GM18868 (cell line): ENCODE results near the gene CCDC157.
"Not testable (repeated sequence)": the region's sequence is repeated elsewhere in the genome, so short reads cannot be mapped to it uniquely, and the experiment has no call there.

Source experiments
- ATAC-seq: cut with Tn5 transposase; IDR thresholded peaks from one replicate; pipeline ENCODE4 v1.9.1; 2021; ENCODE audit warnings: mild to moderate bottlenecking, moderate library complexity; ENCODE audit not compliant: unreplicated experiment

The CCDC157 gene

DNA sequence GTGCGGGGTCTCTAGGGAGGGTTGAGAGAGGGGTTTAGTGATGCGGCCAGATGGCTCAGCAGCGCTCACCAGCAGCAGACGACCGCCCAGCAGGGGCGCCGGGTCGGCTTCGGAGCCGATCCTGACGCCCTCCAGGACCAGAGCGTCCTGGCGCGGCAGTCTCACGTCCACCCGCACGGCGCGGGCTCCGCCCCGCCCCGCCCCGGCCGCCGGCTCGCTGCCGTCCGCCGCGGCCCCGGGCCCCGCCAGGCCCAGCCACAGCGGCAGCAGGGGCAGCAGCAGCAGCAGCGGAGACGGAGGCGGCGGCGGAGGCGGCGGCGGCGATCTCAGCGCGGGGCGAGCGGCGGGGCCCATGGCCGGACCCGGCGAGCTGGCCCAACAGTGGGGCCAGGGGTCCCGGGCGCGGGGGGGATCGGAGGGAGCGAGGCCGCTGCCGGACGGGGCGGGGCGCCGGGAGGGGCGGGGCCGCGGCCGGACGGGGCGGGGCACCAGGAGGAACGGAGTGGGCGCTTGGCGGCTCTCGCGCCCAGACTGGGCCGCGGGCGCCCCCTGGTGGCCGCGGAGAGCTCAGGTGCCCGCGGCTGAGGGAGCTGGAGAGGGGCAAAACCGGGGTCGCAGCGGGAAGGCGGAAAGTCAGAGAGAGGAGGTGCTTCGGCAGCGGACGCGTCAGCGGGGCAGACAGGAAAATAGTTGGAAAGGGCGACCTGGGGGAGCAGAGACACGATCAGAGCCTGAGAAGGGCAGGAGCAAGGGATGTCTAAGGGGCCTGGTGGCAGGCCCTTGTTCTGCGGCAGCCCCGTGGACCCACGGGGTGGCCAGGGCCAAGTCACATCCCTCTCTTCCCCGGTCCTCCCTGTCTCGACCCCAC, 30.4 kb downstream of the CCDC157 start, which contains the start of gene RNF215:
TSS of gene RNF215 (minus strand) at position 452 of the 868 bp plus-strand sequence. CDS start at position 354, 98 bp downstream.
- ATAC-seq: peak; percentile 65

DNA sequence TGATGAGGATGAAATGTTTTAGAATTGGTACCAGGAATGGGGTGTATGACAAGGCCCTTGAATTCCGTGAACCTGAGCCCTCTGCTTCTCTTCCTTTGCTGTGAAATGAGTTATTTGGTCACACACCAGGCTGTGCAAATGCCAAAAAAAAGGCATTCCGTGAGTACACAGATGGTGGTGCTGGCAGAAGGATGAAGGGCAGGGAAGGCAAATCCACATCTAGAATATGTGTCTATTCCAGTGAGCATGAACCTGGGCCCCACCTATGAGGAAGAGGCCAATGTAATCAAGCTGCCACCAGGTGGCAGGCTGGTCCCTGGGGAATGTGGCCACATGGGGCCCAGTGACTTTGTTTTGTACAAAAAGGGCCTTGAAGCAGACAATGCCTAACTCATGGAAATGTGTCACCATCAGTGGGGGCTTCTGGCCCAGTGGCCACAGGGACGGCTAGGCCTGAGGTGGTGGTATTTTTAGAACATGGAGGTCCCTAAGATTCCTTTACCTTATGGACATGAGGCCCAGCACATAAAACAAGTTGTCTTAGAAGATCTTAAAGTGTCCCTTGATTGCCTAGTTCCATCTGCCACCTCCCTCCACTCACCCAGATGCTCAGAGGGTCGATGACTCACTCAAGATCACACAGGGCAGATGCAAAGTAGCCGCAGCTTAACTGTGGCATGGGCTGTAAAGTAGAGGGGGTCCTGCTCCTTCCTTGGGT, 34.3 kb downstream of the CCDC157 start:
- ATAC-seq: peak; percentile 38

DNA sequence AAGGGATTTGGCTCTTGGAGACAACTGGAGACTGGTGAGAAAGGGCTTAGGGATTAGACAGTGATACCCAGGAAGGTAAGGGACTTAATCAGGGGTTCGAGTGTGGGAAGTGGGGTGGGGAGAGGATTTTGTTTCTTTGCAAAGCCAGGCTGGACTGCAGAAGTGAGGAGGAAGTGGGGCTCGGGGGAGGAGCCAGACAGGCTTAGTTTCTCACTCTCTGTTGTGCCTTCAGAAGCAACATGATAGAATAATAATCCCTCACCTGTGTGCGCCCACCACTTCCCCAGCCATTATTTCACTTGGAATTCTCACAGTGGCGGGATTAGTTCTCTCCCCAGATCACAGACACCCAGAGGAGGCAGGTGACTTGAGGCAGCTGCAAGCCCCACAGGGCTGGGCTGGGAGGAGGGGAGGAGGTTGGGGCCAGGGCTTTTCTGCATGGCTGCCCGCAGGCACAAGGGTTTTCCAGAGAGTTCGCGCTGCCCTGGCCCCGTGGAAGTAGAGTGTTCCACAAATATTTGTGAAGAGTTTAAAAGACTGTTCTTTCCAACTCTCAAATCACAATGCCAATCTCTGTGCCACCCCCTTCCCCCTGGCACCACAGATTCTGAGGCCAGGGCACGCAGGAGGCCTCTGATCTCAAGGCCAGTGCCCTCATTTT, 36.0 kb downstream of the CCDC157 start:
- no peak for ATAC-seq

DNA sequence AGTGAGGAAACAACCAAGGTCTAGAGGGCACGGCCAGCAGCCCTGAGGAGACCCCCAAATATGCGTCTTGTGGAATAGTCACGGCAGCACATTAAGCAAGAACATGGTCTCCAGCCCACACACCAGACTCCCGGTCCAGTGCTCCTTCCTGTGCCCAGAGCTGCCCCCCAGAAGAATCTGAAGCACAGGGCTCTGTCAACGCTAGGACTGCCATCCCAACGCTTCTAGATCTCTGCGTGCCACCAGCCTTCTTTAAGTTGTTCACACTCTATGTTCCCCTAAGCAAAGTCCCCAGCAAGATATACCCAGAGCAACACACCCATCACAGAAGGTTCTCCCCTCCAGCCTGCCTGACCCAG, 36.5 kb downstream of the CCDC157 start:
- ATAC-seq: no peak

DNA sequence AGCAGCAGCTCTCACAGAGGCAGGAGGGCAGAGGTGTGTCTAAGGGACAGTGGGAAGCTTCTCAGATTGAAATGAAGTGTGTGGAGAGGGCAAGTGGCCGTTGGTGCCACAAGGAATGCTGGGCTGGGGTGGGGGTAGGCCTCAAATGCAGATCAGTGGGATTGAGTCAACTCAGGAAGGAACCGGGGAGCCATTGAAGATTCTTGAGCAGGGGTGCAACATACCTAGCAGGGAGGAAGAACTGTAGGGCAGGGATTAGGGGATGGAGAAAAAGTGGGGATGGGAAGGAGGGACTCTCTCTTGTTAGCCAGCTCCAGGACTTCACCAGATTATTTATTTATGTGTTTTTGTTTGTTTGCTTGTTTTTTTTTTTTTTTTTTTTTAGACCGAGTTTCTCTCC, 37.1 kb downstream of the CCDC157 start:
- ATAC-seq: no peak

DNA sequence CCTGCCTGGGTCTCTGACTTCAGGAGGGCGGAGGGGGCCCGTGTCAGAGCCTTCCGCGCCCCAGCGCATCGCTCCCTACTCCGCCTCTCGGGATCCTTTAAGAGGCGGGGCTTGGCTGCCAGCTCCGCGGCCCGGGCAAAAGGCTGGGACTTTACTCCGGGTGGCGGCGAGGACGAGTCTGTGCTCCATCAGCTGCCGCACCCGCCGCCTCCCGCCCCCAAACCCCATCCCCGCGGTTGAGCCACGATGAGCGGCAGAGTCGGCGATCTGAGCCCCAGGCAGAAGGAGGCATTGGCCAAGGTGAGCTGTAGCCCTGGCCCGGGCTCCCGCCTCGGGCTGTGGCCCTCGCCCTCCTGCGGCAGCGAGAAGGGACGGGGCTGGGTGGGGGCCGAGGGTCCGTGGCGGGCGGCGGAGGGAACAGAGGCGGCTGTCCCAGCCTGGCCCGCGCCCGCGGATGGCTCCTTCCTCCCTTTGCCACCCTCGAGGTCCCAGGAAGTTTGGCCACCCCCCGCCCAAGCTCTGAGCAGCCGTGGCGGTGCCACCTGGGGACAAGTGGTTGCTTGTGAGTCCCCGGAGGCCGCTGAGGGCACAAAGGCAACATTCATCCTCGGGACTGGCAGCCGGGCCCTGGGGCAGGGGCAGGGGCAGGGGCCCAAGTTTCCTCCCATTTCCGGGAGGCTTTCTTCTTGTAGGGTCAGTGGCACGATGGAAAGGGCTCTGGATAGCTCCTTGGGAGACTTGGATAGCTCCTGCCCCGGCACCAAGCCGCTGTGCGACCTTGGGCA, 40.3 kb downstream of the CCDC157 start, which contains the start of gene SEC14L2:
TSS of gene SEC14L2 (plus strand) at position 148 of the 785 bp plus-strand sequence. CDS start at position 247, 99 bp downstream.
- no peak for ATAC-seq

DNA sequence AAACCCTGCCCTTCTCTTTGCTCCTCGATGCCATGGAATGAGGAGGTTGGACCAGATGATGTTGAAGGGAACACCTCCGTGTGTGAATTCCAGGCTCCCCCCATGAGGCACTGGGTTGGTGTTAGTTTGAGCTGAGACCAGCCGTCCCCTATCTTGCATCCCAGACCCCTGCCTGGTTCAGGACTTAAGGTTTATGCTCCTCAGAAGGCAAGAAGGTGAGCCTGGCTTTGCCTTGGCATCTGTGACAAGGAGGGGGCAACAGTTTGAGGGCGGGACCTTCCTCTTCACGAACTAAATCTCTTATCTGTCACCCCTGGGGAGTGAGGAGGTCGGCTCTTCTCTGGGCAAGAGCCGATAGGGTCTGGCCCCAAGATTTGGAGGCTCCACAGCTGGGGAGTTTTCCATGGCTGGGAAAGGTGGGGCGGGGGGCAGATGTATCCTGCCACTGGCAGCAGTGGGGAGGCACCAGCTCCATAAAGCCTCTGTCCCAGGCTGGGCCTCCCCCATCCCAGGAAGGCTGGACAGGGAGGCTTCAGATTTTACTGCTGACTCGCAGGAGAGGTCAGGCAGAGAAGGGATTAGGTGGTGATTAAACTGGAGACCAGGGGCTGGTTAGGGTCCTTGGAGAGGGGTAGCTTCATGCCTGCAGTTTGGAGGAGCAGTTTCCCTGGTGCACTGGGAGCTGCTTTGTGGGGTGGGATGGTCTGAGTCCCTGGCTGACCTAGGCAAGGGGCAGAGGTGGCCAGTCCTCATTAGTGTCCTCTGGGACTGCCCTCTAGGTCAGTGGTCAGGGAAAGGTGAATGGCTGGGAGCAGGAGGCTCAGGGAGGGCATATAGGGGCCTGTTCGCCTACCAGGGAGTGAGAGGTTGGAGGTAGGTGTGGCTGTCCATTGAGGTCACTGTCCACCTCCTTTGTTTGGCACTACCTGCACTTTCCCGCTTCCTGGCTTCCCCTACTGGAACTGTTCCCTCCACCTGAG, 41.1 kb downstream of the CCDC157 start:
- ATAC-seq: no peak

DNA sequence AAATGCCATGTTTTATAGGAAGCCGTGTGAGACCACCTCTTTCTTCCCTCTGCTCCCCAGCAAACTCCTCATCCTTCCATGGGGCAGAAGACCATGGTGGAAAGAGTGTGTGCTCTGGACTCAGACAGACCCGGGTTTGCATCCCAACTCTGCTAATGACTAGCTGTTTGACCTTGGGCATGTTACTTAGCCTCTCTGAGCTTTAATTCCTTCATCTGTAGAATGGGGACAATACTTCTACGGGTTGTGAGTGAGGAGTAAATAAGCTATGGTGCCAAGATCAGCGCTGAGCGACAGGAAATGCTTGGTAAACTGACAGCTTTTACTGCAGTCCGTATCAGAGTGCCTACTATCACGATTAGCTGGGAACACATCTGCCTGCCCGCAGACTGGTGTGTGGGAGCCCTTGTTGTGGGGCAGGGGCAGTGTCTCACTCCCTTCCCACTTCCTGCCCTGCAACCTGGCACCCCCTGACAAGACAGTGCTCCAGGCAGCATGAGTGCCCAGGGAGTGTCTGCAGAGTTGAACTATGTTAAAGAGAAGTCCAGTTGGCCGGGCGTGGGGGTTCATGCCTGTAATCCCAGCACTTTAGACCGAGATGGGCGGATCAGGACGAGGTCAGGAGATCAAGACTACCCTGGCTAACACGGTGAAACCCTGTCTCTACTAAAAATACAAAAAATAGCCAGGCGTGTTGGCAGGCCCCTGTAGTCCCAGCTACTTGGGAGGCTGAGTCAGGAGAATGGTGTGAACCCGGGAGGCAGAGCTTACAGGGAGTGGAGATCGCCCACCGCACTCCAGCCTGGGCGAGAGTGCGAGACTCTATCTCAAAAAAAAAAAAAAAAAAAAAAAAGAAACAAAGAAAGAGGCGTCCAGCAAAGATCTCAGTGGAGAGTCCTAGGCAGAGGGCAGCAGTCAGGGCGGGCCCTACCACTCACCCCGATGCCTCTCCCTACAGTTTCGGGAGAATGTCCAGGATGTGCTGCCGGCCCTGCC, 42.2 kb downstream of the CCDC157 start:
- ATAC-seq: no peak

DNA sequence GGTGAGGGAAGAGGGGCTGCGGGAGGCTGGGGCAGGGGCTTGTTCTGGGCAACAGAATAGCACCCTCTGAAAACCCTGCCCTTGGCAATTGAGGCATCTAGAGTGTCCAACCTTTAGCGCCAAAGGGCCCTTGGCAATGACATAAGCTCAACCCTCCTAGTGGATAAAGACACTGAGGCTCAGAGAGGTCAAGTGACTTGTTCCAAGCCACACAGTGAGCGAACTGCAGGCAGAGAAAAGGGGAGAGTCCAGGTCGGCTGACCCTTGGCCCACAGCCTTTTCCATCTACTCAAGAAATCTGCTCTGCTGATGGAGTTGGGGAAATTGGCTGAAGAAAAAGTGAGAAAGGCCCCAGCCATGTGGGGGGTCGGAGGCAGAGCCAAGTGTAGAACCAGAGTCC, 42.9 kb downstream of the CCDC157 start:
- ATAC-seq: no peak

DNA sequence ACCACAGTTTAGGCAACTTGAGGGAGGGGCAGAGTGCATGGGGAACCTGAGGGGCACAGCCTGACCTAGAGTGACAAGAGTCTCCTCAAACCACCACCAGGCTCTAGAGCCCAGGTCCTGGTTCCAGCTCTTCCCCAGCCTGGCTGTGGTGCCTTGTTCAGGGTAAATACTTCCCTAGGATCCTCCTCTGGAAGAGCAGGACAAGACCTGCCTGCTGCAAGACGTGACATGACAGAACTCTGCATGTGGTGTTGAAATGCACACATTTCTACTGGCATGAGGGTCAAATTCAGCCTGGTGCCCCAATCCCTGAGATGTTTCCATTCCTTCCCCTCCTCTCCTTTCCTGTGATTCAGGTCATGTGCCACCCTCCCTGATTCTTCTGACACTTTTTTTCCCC, 43.4 kb downstream of the CCDC157 start:
- no peak for ATAC-seq

DNA sequence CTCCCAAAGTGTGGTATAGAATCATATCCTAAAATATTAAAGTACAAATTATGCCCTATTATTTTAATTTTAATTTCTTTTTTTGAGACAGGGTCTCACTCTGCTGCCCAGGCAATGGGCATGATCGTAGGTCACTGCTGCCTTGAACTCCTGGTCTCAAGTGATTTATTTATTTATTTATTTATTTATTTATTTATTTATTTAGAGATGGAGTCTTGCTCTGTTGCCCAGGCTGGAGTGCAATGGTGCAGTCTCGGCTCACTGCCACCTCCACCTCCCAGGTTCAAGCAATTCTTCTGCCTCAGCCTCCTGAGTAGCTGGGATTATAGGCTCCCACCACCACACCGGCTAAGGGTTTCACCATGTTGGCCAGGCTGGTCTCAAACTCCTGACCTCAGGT, 44.2 kb downstream of the CCDC157 start:
- ATAC-seq: not testable (repeated sequence)

DNA sequence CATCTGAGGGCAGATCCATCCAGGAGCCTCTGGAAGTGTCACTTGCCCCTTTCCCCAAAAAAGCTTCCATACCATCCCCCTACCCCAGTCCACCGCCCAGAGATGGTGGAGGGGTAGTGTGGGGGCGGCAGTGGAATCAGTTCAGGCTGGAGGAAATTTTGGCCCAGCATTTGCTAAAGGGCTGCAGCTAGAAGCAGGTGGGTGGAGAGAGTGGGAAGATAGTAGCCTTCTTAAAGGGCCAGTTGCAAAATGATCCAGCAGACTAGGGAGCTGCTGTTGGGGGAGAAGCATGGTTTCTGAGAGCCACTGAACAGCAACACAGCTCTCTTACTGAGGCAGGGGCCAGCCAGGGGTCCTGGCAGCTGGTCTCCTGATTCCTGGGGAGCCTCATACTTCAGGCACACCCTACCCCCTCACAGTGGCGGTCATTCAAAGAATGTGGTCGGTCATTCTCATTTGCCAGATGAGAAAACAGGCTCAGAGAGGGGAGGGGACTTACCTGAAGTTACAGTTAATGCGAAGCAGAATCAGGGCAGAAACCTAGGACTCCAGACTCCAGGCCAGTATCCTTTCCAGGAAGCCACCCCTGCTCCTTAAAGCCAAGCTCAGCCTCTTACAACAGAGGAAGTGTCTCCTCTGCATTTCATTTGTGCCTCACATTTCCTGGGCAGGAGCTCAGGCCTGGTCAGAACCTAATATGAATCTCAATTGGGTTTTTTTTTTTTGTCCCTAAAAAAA, 45.4 kb downstream of the CCDC157 start:
- ATAC-seq: no peak

DNA sequence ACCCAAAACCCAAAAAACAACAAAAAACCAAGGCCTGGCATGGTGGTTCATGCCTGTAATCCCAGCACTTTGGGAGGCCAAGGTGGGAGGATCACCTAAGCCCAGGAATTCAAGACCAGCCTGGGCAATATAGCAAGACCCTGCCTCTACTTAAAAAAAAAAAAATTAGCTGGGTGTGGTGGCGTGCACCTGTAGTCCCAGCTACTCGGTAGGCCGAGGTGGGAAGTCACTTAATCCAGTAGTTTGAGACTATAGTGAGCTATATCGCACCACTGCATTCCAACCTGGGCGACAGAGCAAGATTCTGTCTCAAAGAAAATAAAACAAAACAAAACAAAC, 45.9 kb downstream of the CCDC157 start:
- not testable (repeated sequence) for ATAC-seq

DNA sequence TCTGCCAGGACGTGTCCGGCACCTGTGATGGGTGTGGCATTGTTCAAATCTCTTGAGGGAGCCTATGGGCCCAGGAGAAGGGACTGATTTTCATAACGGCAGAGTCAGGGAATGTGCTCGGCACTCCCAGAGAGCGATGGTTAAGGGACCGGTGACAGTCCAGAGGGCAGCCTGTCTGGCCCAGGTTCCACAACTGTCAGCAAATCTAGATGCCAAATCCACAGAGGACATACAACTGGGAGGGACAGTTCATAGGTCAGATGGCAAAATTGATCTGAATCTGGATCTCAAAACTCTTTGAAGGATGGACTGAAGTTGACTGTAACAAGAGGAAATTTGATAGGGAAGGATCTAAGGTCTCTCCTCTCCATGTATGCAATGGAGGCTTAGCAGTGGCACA, 47.5 kb downstream of the CCDC157 start:
- ATAC-seq: no peak

DNA sequence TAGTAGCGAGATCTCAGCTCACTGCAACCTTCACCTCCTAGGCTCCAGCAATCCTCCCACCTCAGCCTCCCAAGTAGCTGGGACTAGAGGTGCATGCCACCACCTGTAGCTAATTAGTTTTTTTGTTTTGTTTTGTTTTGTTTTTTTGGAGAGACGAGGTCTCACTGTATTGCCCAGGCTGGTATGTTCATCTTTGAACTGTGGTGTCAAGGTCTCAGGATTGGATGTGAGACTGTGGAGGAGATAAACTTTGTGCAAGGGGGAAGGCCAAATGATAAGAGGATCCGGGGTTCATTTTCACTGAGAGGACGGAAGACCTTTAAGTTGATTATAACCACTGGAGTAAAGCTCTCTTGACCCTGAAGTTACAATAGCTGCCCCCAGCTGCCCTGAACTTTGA, 48.9 kb downstream of the CCDC157 start:
- ATAC-seq: no peak

DNA sequence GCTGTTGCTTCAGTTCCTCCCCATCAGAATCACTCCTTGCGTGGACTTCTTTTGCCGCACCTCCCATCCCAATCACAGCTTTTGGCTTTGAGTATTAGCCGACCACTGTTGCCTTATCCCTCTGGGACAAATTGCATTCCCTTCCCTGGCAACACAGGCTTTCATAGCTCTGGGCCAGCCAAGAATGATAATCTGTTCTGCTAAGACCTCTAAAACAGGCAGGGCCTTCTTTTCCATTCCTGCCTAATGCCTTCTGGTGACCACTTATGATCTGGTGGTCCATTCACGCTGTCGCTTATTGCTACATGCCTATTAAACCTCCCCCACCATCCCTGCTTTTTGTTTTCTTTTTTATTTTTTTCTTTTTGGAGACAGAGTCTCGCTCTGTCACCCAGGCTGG, 49.6 kb downstream of the CCDC157 start:
- ATAC-seq: no peak

DNA sequence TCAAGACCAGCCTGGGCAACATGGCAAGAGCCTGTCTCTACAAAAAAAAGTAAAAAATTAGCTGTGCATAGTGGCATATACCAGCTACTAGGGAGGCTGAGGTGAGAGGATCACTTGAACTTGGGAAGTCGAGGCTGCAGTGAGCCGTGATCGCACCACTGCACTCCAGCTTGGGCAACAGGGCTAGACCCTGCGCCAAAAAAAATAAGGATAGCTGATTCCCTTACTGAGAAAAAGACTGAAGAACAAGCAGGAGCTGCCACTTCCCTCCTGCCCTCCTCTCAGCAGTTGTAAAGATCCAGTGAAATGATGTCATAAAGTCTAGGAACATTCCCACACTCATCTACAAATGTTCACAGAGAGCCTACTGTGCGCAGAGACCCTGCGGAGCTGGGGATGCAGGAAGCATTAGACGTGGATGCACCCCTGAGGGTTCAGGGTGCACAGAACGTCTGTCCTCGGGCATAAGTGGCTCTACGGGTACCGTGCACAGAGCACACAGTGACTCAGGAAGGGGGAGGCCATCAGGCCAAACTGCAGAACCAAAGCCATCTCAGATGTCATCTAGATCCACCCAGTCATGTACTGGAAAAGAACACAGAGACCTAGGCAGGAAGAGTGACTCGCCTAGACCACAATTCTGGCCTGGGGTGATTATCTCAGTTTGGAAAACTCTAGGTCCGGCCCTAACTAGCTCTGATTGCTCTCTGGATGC, 51.7 kb downstream of the CCDC157 start:
- ATAC-seq: no peak
